Adrenal gland (tissue), 5 donors: ENCODE measurements around the gene AAMDC.
"Not testable (repeated sequence)": the region's sequence is repeated elsewhere in the genome, so short reads cannot be mapped to it uniquely, and the experiment has no call there.

ENCODE experiments used
- CTCF ChIP-seq, 6 experiments: fragments of 450-650 bp in 4 of 6; fragments of 200-600 bp in 2 of 6; sonication (generic) in 1 of 6; IDR thresholded peaks; 1 replicate in 5 of 6; 2 replicates in 1 of 6; pipeline versions ENCODE4 v1.5.1 to v1.8.0; 2016 to 2021; ENCODE audit warnings: antibody characterized with exemption in 6 of 6, mild to moderate bottlenecking in 2 of 6, moderate library complexity in 1 of 6
- POLR2A ChIP-seq, 2 donors: fragments of 450-650 bp; IDR thresholded peaks; one replicate each; pipeline ENCODE4 v1.6.1; 2017; ENCODE audit warnings: antibody characterized with exemption in 2 of 2, mild to moderate bottlenecking in 2 of 2, moderate library complexity in 1 of 2
- donor health status: DM: no; HTN: no; CAD: no.

GRCh38 chr11:77890619-77891056 is 69.7 kb downstream of the AAMDC start:
- TF ChIP-seq CTCF, POLR2A (IDR thresholded peaks at IDR 0.05): not testable (repeated sequence)
